OCI-LY7 (cell line): Measurements from ENCODE around the gene DGKQ. TPM values are rescaled to one million over a fixed set of nuclear protein-coding genes. Genes with fewer than 3 reads are reported as not detected.
"Not testable (repeated sequence)": the region's sequence is repeated elsewhere in the genome, so short reads cannot be mapped to it uniquely, and the experiment has no call there.

ENCODE experiments used
- BruUV-seq: library from RNA; stranded (reverse); fragments of 400-500 nt; replicated peaks from 2 replicates; lab custom pipeline; 2021; lab: Mats Ljungman, UMichigan
- CTCF ChIA-PET: fragments of 300-600 bp; sonication (Branson Sonifier 250); formaldehyde crosslinking; loops from one replicate; lab custom pipeline; 2022; ENCODE audit warnings: antibody characterized with exemption; ENCODE audit not compliant: unreplicated experiment; lab: Charles Lee
- POLR2A ChIA-PET: fragments of 300-600 bp; sonication (Branson Sonifier 250); formaldehyde crosslinking; loops from one replicate; lab custom pipeline; 2022; ENCODE audit warnings: antibody characterized with exemption; lab: Charles Lee
- DNase-seq: peaks from one replicate; pipeline ENCODE4 v3.0.0-alpha.2; 2015; ENCODE audit warnings: low spot score
- H2AFZ ChIP-seq: fragments of 200-600 bp; sonication (generic), shearing (Covaris generic); 2 replicates; pipeline ENCODE4 v1.6.1; 2014; ENCODE audit warnings: mild to moderate bottlenecking, antibody characterized with exemption, low read length, moderate library complexity
- H3K27ac ChIP-seq: fragments of 200-600 bp; sonication (generic); 2 replicates; pipeline ENCODE4 v1.5.1; 2014; ENCODE audit warnings: mixed run types, low read depth, mild to moderate bottlenecking, moderate library complexity, low read length, inconsistent platforms; ENCODE audit not compliant: poor library complexity, severe bottlenecking
- H3K36me3 ChIP-seq: fragments of 200-600 bp; sonication (generic); 2 replicates; pipeline ENCODE4 v1.6.1; 2014; ENCODE audit warnings: mild to moderate bottlenecking, antibody characterized with exemption, low read length, moderate library complexity, mixed read lengths; ENCODE audit not compliant: insufficient read depth
- H3K4me1 ChIP-seq: fragments of 200-600 bp; sonication (generic); 2 replicates; pipeline ENCODE4 v1.5.1; 2014; ENCODE audit warnings: mild to moderate bottlenecking, low read length; ENCODE audit not compliant: insufficient read depth, poor library complexity, severe bottlenecking
- H3K4me2 ChIP-seq: fragments of 200-600 bp; sonication (generic); 2 replicates; pipeline ENCODE4 v1.6.1; 2014; ENCODE audit warnings: mild to moderate bottlenecking, low read length
- H3K4me3 ChIP-seq: fragments of 200-600 bp; sonication (generic); 2 replicates; pipeline ENCODE4 v1.5.1; 2014; ENCODE audit warnings: mild to moderate bottlenecking, low read depth, low read length; ENCODE audit not compliant: poor library complexity, severe bottlenecking
- H3K79me2 ChIP-seq: fragments of 200-600 bp; sonication (generic); 2 replicates; pipeline ENCODE4 v1.6.1; 2016; ENCODE audit warnings: low read depth, mild to moderate bottlenecking, low read length, moderate library complexity, mixed read lengths; ENCODE audit not compliant: insufficient read depth
- H3K9me2 ChIP-seq: fragments of 200-600 bp; sonication (generic); 2 replicates; pipeline ENCODE4 v1.6.1; 2016; ENCODE audit warnings: mild to moderate bottlenecking, low read length, mixed read lengths; ENCODE audit not compliant: insufficient read depth
- H3K9me3 ChIP-seq: fragments of 200-600 bp; sonication (generic); 2 replicates; pipeline ENCODE4 v1.6.1; 2014; ENCODE audit warnings: mild to moderate bottlenecking, mixed run types, low read length, mixed read lengths
- H4K20me1 ChIP-seq: fragments of 200-600 bp; sonication (generic); 2 replicates; pipeline ENCODE4 v1.6.1; 2014; ENCODE audit warnings: mild to moderate bottlenecking, antibody characterized with exemption, low read length, moderate library complexity, mixed read lengths; ENCODE audit not compliant: insufficient read depth
- CTCF ChIP-seq: fragments of 200-600 bp; sonication (generic); conservative IDR thresholded peaks from 2 replicates; pipeline ENCODE4 v1.5.1; 2014; ENCODE audit warnings: mild to moderate bottlenecking, antibody characterized with exemption, low read length, moderate library complexity, mixed read lengths
- EZH2phosphoT487 ChIP-seq: fragments of 200-600 bp; sonication (generic); IDR thresholded peaks from 2 replicates; pipeline ENCODE4 v1.6.1; 2018; ENCODE audit warnings: low read depth, borderline replicate concordance, mild to moderate bottlenecking, mixed run types, antibody characterized with exemption, low read length, moderate library complexity, mixed read lengths
- intact Hi-C: fragments of 100-400 bp; cut with micrococcal nuclease; formaldehyde crosslinking; loops from one replicate; pipeline ENCODE4 v1.10.0; 2022; ENCODE audit not compliant: unreplicated experiment
- total RNA-seq, 2 experiments: library from RNA; depleted of rRNA in 1 of 2; stranded (reverse); fragments of >200 nt in 1 of 2; shearing (Covaris generic) in 1 of 2; gene quantifications; 2 replicates each; pipeline ENCODE4 v1.2.3, GENCODE V29; 2014 to 2022

Gene DGKQ
- total RNA-seq, 2 experiments from 2014 or later, result 11.3 to 15.2 TPM

DNA sequence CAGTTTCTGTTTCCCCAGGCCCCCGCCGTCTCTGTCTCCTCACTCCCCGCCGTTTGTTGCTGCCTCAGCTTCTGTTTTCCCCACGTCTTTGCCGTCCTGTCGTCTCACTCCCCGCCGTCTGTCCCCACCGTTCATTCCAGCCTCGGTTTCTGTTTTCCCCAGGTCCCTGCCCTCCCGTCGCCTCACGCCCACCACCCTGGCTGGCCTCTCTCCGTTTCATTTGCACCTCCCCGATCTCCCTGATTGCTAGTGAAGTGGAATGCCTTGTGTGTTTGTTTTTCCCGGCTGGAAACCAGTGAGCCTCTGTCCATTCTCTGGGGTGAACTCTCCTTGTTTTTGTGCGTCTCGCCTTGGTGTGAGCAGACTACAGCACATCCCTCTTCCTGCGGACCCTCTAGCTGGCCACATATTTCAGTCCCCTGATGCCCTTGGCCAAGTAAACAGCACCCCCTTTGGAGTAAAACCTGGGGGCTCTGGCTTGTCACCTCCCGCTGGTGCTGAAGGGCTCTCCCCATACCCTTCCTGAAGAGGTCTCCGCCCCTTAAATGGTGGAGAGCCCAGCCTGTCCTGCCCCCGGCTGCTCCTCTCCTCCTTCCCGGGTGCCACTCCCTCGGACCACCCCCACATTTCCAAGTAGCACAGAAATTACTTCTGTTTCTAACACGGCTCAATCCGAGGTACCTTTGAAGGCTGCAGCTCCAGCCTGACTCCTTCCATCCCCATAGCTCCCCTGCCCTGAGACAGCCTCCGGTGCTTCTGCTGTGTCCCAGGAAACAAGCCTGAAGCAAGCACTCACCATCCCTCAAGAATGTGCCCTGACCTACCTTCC lies 27.9 kb downstream of the DGKQ start:
- Histone ChIP-seq H2AFZ (no peak overlapping the region), H3K4me2 (no peak overlapping the region), H3K79me2 (no peaks in the 10 kb centered on the region), H3K27ac (no peak overlapping the region), H3K9me3 (no peaks in the 10 kb centered on the region), H3K4me3 (no peak overlapping the region), H3K36me3 (no peaks in the 10 kb centered on the region), H3K4me1 (no peaks in the 10 kb centered on the region), H3K9me2 (no peaks in the 10 kb centered on the region), H4K20me1 (no peaks in the 10 kb centered on the region)
- TF ChIP-seq CTCF (no peak), EZH2phosphoT487 (no peak)
- POLR2A ChIA-PET, result no interaction called here
- DNase-seq, result no peak
- BruUV-seq, result no TSS peak
- CTCF ChIA-PET, result no interaction called here
- intact Hi-C loops, result no loop called here

- H3K4me2 ChIP-seq, H3K4me3 ChIP-seq, H3K9me2 ChIP-seq, H3K9me3 ChIP-seq, H3K27ac ChIP-seq, DNase-seq, H2AFZ ChIP-seq, H4K20me1 ChIP-seq, CTCF ChIA-PET, BruUV-seq, H3K79me2 ChIP-seq, H3K36me3 ChIP-seq, POLR2A ChIA-PET: not testable (repeated sequence)
- H3K4me1 ChIP-seq, result peaks cover 25% of the 10 kb centered on the region
- intact Hi-C loops, result loop anchor here (5.0 kb wide), 1 partner anchor 33 kb away; the partner anchor contains the start of gene DGKQ
Measured at GRCh38 chr4:939508-939907, 33.9 kb downstream of the DGKQ start.

- H3K79me2 ChIP-seq, result peaks cover 34% of the 10 kb centered on the region
- ChIA-PET POLR2A (no interaction called here), CTCF (no interaction called here)
- peak overlapping the region; percentile 73 for H2AFZ ChIP-seq
- H3K4me2 ChIP-seq, result peak overlapping the region; percentile 95
- no peaks in the 10 kb centered on the region for H3K9me2 ChIP-seq
- H3K4me1 ChIP-seq, result peaks cover 48% of the 10 kb centered on the region
- 0 out of 2 replicates have a peak, but pooled peaks have one; percentile 25 for TF ChIP-seq CTCF
- TF ChIP-seq EZH2phosphoT487, result no peak
- BruUV-seq, result TSS peak; percentile 82
- peak overlapping the region; percentile 29 for H3K27ac ChIP-seq
- H3K9me3 ChIP-seq, result no peaks in the 10 kb centered on the region
- H3K36me3 ChIP-seq, result no peaks in the 10 kb centered on the region
- no peak for DNase-seq
- intact Hi-C loops, result loop anchor here (2.0 kb wide), 1 partner anchor 54 kb away; the partner anchor contains the start of gene IDUA
- peaks cover 23% of the 10 kb centered on the region for H4K20me1 ChIP-seq
- H3K4me3 ChIP-seq, result peak overlapping the region; percentile 93
Measured at GRCh38 chr4:932713-933070, 40.7 kb downstream of the DGKQ start.
